ENCODE data around the gene CREM.

GRCh38 chr10:35172146-35172545 lies 45.5 kb downstream of the CREM start:
- TF ChIP-seq CTCF (IDR thresholded peaks at IDR 0.05; ENCODE audit: low read depth, low read length): no peak
- TF ChIP-seq EZH2phosphoT487 (IDR thresholded peaks at IDR 0.05; ENCODE audit: low read depth): no peak

All from OCI-LY3 (cell line).